H1 (cell line): ENCODE results near the gene SHROOM3. TPM values are rescaled to one million over a fixed set of nuclear protein-coding genes. Genes with fewer than 3 reads are reported as not detected.

Experiments
- CTCF ChIA-PET: fragments of 300-600 bp; sonication (Branson Sonifier 250); formaldehyde crosslinking; loops from one replicate; lab custom pipeline; 2021; ENCODE audit not compliant: partially characterized antibody; lab: Charles Lee
- POLR2A ChIA-PET: fragments of 300-600 bp; sonication (Branson Sonifier 250); formaldehyde crosslinking; loops from one replicate; lab custom pipeline; 2021; ENCODE audit warnings: inconsistent platforms; ENCODE audit not compliant: partially characterized antibody; lab: Charles Lee
- DNase-seq, 2 experiments: peaks; one replicate each; pipeline versions ENCODE4 v3.0.0 to v3.0.0-alpha.2; 2010 to 2022; ENCODE audit warnings: low spot score in 2 of 2, low read depth in 1 of 2, mixed read lengths in 1 of 2
- FAIRE-seq: peaks from 2 replicates; lab custom pipeline; 2011; peaks lifted over from hg19 to GRCh38; lab: Jason Lieb, UNC
- H2AFZ ChIP-seq: 2 replicates; pipeline ENCODE4 v1.8.1; 2012; ENCODE audit warnings: low read length, inconsistent platforms
- H2AK5ac ChIP-seq: 2 replicates; pipeline ENCODE4 v1.6.1; 2013; ENCODE audit warnings: low read depth, low read length
- H2BK120ac ChIP-seq: replicated peaks from 2 replicates; pipeline ENCODE3; 2013; ENCODE audit warnings: low read depth, low read length, inconsistent platforms
- H2BK12ac ChIP-seq: 2 replicates; pipeline ENCODE4 v1.6.1; 2013; ENCODE audit warnings: low read depth, low read length
- H2BK15ac ChIP-seq: 2 replicates; pipeline ENCODE4 v1.6.1; 2013; ENCODE audit warnings: low read length
- H2BK20ac ChIP-seq: 2 replicates; pipeline ENCODE4 v1.6.1; 2013; ENCODE audit warnings: low read length
- H2BK5ac ChIP-seq: 2 replicates; pipeline ENCODE4 v1.6.1; 2013; ENCODE audit warnings: low read depth, low read length
- H3K14ac ChIP-seq: 2 replicates; pipeline ENCODE4 v1.6.1; 2013; ENCODE audit warnings: inconsistent platforms; ENCODE audit not compliant: insufficient read length
- H3K18ac ChIP-seq: 2 replicates; pipeline ENCODE4 v1.6.1; 2013; ENCODE audit warnings: low read length; ENCODE audit errors: extremely low read depth
- H3K23ac ChIP-seq: 2 replicates; pipeline ENCODE4 v1.6.1; 2013; ENCODE audit warnings: inconsistent platforms; ENCODE audit not compliant: insufficient read length
- H3K23me2 ChIP-seq: 2 replicates; pipeline ENCODE4 v1.6.1; 2013; ENCODE audit warnings: low read depth, low read length
- H3K27ac ChIP-seq: 2 replicates; pipeline ENCODE4 v1.6.1; 2011; ENCODE audit warnings: low read depth, low read length, inconsistent platforms
- H3K27me3 ChIP-seq, 4 experiments: replicated peaks in 1 of 4; 1 replicate in 1 of 4; 2 replicates in 3 of 4; pipeline versions ENCODE4 v1.6.1 to v1.8.1; 2011 to 2013; ENCODE audit warnings: low read length in 3 of 4, mild to moderate bottlenecking in 3 of 4, inconsistent platforms in 2 of 4, mixed read lengths in 2 of 4, moderate library complexity in 1 of 4; ENCODE audit not compliant: control insufficient read depth in 3 of 4, insufficient read depth in 3 of 4; ENCODE audit errors: extremely low read depth in 1 of 4
- H3K36me3 ChIP-seq, 4 experiments: 2 replicates each; pipeline versions ENCODE4 v1.6.1 to v1.8.1; 2011 to 2013; ENCODE audit warnings: mild to moderate bottlenecking in 4 of 4, low read length in 3 of 4, moderate library complexity in 2 of 4, control low read depth in 1 of 4, inconsistent platforms in 1 of 4; ENCODE audit not compliant: insufficient read depth in 4 of 4, control insufficient read depth in 2 of 4
- H3K4ac ChIP-seq: replicated peaks from 2 replicates; pipeline ENCODE3; 2013; ENCODE audit warnings: low read length, low read depth, mixed read lengths, inconsistent platforms; ENCODE audit not compliant: insufficient read length
- H3K4me1 ChIP-seq, 4 experiments: replicated peaks in 1 of 4; 1 replicate in 1 of 4; 2 replicates in 3 of 4; pipeline versions ENCODE4 v1.6.1 to v1.8.1; 2011 to 2013; ENCODE audit warnings: low read length in 3 of 4, inconsistent platforms in 2 of 4, mixed read lengths in 1 of 4; ENCODE audit not compliant: insufficient read depth in 4 of 4, control insufficient read depth in 3 of 4
- H3K4me2 ChIP-seq, 2 experiments: 2 replicates each; pipeline versions ENCODE4 v1.6.1 to v1.8.1; 2011 to 2013; ENCODE audit warnings: low read depth in 2 of 2, low read length in 2 of 2, control low read depth in 1 of 2, inconsistent platforms in 1 of 2, mild to moderate bottlenecking in 1 of 2; ENCODE audit not compliant: insufficient read depth in 1 of 2
- H3K4me3 ChIP-seq, 4 experiments: fragments of 200-600, 300-600 bp in 1 of 4; sonication (generic), shearing (Covaris generic), sonication (Bioruptor Twin) in 1 of 4; 2 replicates each; pipeline versions ENCODE4 v1.5.1 to v1.8.1; 2011 to 2016; ENCODE audit warnings: low read length in 4 of 4, low read depth in 3 of 4, control low read depth in 2 of 4, inconsistent platforms in 2 of 4, mild to moderate bottlenecking in 2 of 4, mixed read lengths in 1 of 4, moderate library complexity in 1 of 4; ENCODE audit not compliant: insufficient read depth in 2 of 4; ENCODE audit errors: extremely low read depth in 1 of 4
- H3K56ac ChIP-seq: replicated peaks from 2 replicates; pipeline ENCODE3; 2013; ENCODE audit warnings: low read depth, mild to moderate bottlenecking, mixed read lengths, low read length, inconsistent platforms; ENCODE audit not compliant: insufficient read length
- H3K79me1 ChIP-seq: 2 replicates; pipeline ENCODE4 v1.6.1; 2013; ENCODE audit warnings: low read depth, low read length, control low read depth
- H3K79me2 ChIP-seq, 2 experiments: 2 replicates each; pipeline versions ENCODE4 v1.6.1 to v1.8.1; 2012 to 2013; ENCODE audit warnings: low read length in 2 of 2, mild to moderate bottlenecking in 2 of 2, inconsistent platforms in 1 of 2; ENCODE audit not compliant: insufficient read depth in 2 of 2, control insufficient read depth in 1 of 2
- H3K9ac ChIP-seq, 4 experiments: replicated peaks in 1 of 4; 1 replicate in 1 of 4; 2 replicates in 3 of 4; pipeline versions ENCODE4 v1.6.1 to v1.8.1; 2011 to 2013; ENCODE audit warnings: low read depth in 3 of 4, low read length in 3 of 4, control low read depth in 2 of 4, mild to moderate bottlenecking in 2 of 4, moderate library complexity in 2 of 4, inconsistent platforms in 1 of 4; ENCODE audit errors: extremely low read depth in 1 of 4
- H3K9me3 ChIP-seq, 2 experiments: 2 replicates each; pipeline versions ENCODE4 v1.6.1 to v1.8.1; 2012 to 2013; ENCODE audit warnings: mild to moderate bottlenecking in 2 of 2, moderate library complexity in 2 of 2, control low read depth in 1 of 2, inconsistent platforms in 1 of 2, low read depth in 1 of 2, low read length in 1 of 2, mixed read lengths in 1 of 2; ENCODE audit not compliant: insufficient read depth in 2 of 2
- H4K20me1 ChIP-seq, 2 experiments: replicated peaks in 1 of 2; 2 replicates each; pipeline versions ENCODE3 to v1.8.1; 2011 to 2013; ENCODE audit warnings: inconsistent platforms in 2 of 2, low read length in 2 of 2, mild to moderate bottlenecking in 1 of 2; ENCODE audit not compliant: insufficient read depth in 2 of 2, control insufficient read depth in 1 of 2
- H4K5ac ChIP-seq: 2 replicates; pipeline ENCODE4 v1.6.1; 2013; ENCODE audit warnings: low read length, low read depth, mixed read lengths, inconsistent platforms; ENCODE audit not compliant: insufficient read length
- H4K8ac ChIP-seq: 2 replicates; pipeline ENCODE4 v1.8.0; 2013; ENCODE audit warnings: mild to moderate bottlenecking, moderate library complexity, low read length, inconsistent platforms; ENCODE audit not compliant: insufficient read depth; ENCODE audit errors: extremely low read depth
- H4K91ac ChIP-seq: replicated peaks from 2 replicates; pipeline ENCODE3; 2013; ENCODE audit warnings: low read length, mixed read lengths, inconsistent platforms; ENCODE audit not compliant: insufficient read length
- HDAC6 ChIP-seq: IDR thresholded peaks from one replicate; pipeline ENCODE4 v1.7.1; 2012; ENCODE audit warnings: low read depth, mild to moderate bottlenecking, inconsistent platforms, low read length, moderate library complexity
- RXRA ChIP-seq: IDR thresholded peaks from 2 replicates; pipeline ENCODE4 v1.6.1; 2011; ENCODE audit warnings: low read depth, mild to moderate bottlenecking, low read length, moderate library complexity; ENCODE audit not compliant: insufficient read depth
- SIX5 ChIP-seq: IDR thresholded peaks from 2 replicates; pipeline ENCODE4 v1.6.1; 2011; ENCODE audit warnings: mild to moderate bottlenecking, low read depth, low read length
- WGBS, 2 experiments: shearing (Covaris generic) in 1 of 2; methylation state at CpG; one replicate each; pipeline versions ENCODE4 v1.1.6 to v1.1.7; 2013 to 2015; ENCODE audit warnings: low lambda C conversion rate in 2 of 2, mixed read lengths in 2 of 2, inconsistent platforms in 1 of 2, low coverage in 1 of 2, missing lambda C conversion rate in 1 of 2; ENCODE audit not compliant: insufficient replicate concordance in 2 of 2, insufficient coverage in 1 of 2, insufficient read length in 1 of 2; ENCODE audit errors: extremely low coverage in 1 of 2, missing lambda C conversion rate in 1 of 2; 5-methylcytosine and 5-hydroxymethylcytosine counted together
- polyA plus RNA-seq, 7 experiments: library from polyadenylated mRNA; depleted of rRNA in 3 of 7; stranded (reverse) in 5 of 7; unstranded in 2 of 7; fragments of >200 nt in 5 of 7; fragments of 200-250 nt in 2 of 7; gene quantifications; 1 replicate in 5 of 7; 2 replicates in 1 of 7; 4 replicates in 1 of 7; pipeline versions ENCODE4 v1.2.1 to v1.2.3, GENCODE V29; 2011 to 2013; ENCODE audit warnings: missing spikeins in 2 of 7, mixed read lengths in 2 of 7
- total RNA-seq: library from RNA; stranded (reverse); fragmentation: NEBNext Ultra II Directional; extraction: Animal tissue kit (Norgen Biotek cat#: 25700); gene quantifications from 2 replicates; pipeline ENCODE4 v1.2.1, GENCODE V29; 2021

The SHROOM3 gene
- total and polyA plus RNA-seq, 2 of the 8 experiments (the other 6 are each of a cell fraction or from before 2014, with no cell fraction given), result 15.8 to 34.0 TPM

DNA sequence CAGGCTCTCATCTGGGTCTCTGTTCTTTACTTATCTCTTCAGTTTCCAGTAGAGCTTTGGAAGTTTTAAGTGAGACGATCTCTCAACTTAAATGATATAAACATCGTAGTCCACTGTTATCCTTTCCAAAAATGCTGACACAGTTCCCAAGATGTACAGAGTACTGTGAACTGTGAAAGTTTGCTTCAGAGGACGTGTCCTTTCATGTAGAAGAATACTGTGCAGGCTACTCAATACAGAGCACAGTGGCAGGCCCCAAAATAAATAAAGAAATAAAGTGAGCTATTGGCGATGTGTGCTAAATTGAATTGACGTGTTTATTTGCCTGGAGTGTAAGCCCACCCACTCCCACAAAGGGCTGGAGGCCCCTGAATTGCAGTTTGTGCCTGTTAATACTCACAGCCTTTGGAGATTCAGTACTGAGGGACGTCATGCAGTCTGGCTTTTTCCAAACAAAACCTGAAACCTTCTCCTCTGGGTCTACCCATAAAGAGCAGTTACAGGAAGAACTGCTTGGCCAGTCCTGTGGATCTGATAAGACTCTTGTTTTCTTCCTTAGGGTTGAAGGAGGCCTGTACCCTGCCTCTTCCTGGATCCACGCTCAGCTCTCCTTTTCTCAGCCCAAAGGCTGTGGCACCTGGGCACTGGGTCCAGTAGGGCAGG, 396.8 kb downstream of the SHROOM3 start:
- no peaks in the 10 kb centered on the region for H3K23me2 ChIP-seq
- no peak overlapping the region for H3K56ac ChIP-seq
- H4K5ac ChIP-seq, result no peak overlapping the region
- H3K23ac ChIP-seq, result no peak overlapping the region
- H3K36me3 ChIP-seq, result no peaks in the 10 kb centered on the region
- no peaks in the 10 kb centered on the region for H3K79me1 ChIP-seq
- H3K27ac ChIP-seq, result no peak overlapping the region
- no peak overlapping the region for H3K14ac ChIP-seq
- peak overlapping the region; percentile 87; the same call in 1 of the 2 replicates for H2AFZ ChIP-seq
- no peak overlapping the region for H2BK12ac ChIP-seq
- no peak overlapping the region for H3K4ac ChIP-seq
- H3K9me3 ChIP-seq, result no peaks in the 10 kb centered on the region
- DNase-seq (no peak), FAIRE-seq (no peak)
- H2BK15ac ChIP-seq, result no peak overlapping the region
- no peak for TF ChIP-seq HDAC6
- TF ChIP-seq SIX5, result no peak
- no peak for TF ChIP-seq RXRA
- no peak overlapping the region for H2BK5ac ChIP-seq
- H4K91ac ChIP-seq, result no peak overlapping the region
- no peak overlapping the region for H2BK20ac ChIP-seq
- ChIA-PET CTCF (interaction anchor here (0.5 to 2.6 kb wide), 6 partner anchors 14 to 374 kb away, joined by 3 to 5 read pairs (median 3); no protein-coding TSS in a partner anchor), POLR2A (interaction anchor here (1.2 kb wide), 1 partner anchor 20 kb away, joined by 3 read pairs; no protein-coding TSS in a partner anchor)
- no peaks in the 10 kb centered on the region for H3K27me3 ChIP-seq
- H3K9ac ChIP-seq, result no peak overlapping the region
- H3K4me1 ChIP-seq, result peaks cover 0 to 4% (median 2%) of the 10 kb centered on the region in 4 experiments; a peak in 3 of 7 replicates
- H2BK120ac ChIP-seq, result no peak overlapping the region
- no peak overlapping the region for H3K18ac ChIP-seq
- no peak overlapping the region for H3K4me3 ChIP-seq
- no peak overlapping the region for H4K8ac ChIP-seq
- H4K20me1 ChIP-seq, result no peaks in the 10 kb centered on the region
- WGBS, 2 experiments, result 87% methylated on average over 7 of the region's 7 CpGs; no CpG with 5 or more reads in 1 of the 2 experiments
- no peak overlapping the region for H2AK5ac ChIP-seq
- no peak overlapping the region for H3K4me2 ChIP-seq
- no peaks in the 10 kb centered on the region for H3K79me2 ChIP-seq
